Stimulated activated naive CD8-positive, alpha-beta T cell treated with anti-CD3 and anti-CD28 coated beads, Interleukin-15, Interleukin-2, amounts not matched to agents 100 U/mL and 50 U/mL, for 24 hours (primary cell): ENCODE data around the gene SELENOT.
"Not testable (repeated sequence)": the region's sequence is repeated elsewhere in the genome, so short reads cannot be mapped to it uniquely, and the experiment has no call there.

Source experiments
- ATAC-seq: fragments of 150-1000 bp; cut with Tn5 transposase; one replicate; pipeline ENCODE4 v1.10.0; 2021
- DNase-seq: peaks from one replicate; pipeline ENCODE4 v3.0.0; 2021

The SELENOT gene

GRCh38 chr3:150607267-150608065 lies 4.3 kb downstream of the SELENOT start:
- ATAC-seq, result no peak
- DNase-seq, result no peak

GRCh38 chr3:150609988-150610387 lies 6.9 kb downstream of the SELENOT start:
- ATAC-seq, result no peak
- no peak for DNase-seq

- ATAC-seq, result no peak
Measured at GRCh38 chr3:150610785-150611184, 7.7 kb downstream of the SELENOT start.

GRCh38 chr3:150611666-150612065 lies 8.5 kb downstream of the SELENOT start:
- ATAC-seq (no peak), DNase-seq (no peak)

More at GRCh38 chr3:150610785-150611184, 7.7 kb downstream of the SELENOT start:
- no peak for DNase-seq

GRCh38 chr3:150612494-150612893 lies 9.4 kb downstream of the SELENOT start:
- no peak for DNase-seq
- no peak for ATAC-seq

- ATAC-seq, result no peak
- DNase-seq, result no peak
Measured at GRCh38 chr3:150613034-150613433, 9.9 kb downstream of the SELENOT start.

GRCh38 chr3:150613709-150614480 lies 10.8 kb downstream of the SELENOT start:
- DNase-seq, result no peak
- no peak for ATAC-seq

- DNase-seq, result no peak
- no peak for ATAC-seq
Measured at GRCh38 chr3:150620002-150620689, 17.0 kb downstream of the SELENOT start.

GRCh38 chr3:150622955-150623354 lies 19.8 kb downstream of the SELENOT start:
- DNase-seq, ATAC-seq: not testable (repeated sequence)

GRCh38 chr3:150623945-150624344 lies 20.8 kb downstream of the SELENOT start:
- ATAC-seq, result no peak
- DNase-seq, result no peak

- no peak for ATAC-seq
- DNase-seq, result no peak
Measured at GRCh38 chr3:150626148-150626930, 23.2 kb downstream of the SELENOT start.

GRCh38 chr3:150627557-150627956 lies 24.4 kb downstream of the SELENOT start:
- ATAC-seq (no peak), DNase-seq (no peak)

- DNase-seq, result no peak
- no peak for ATAC-seq
Measured at GRCh38 chr3:150631515-150632221, 28.5 kb downstream of the SELENOT start.

- ATAC-seq, result no peak
Measured at GRCh38 chr3:150635076-150635475, 32.0 kb downstream of the SELENOT start.

GRCh38 chr3:150635526-150635925 lies 32.4 kb downstream of the SELENOT start:
- ATAC-seq, result no peak

More at GRCh38 chr3:150635076-150635475, 32.0 kb downstream of the SELENOT start:
- no peak for DNase-seq

GRCh38 chr3:150636258-150636657 lies 33.1 kb downstream of the SELENOT start:
- DNase-seq, result no peak
- ATAC-seq, result no peak

More at GRCh38 chr3:150635526-150635925, 32.4 kb downstream of the SELENOT start:
- DNase-seq, result no peak

GRCh38 chr3:150639262-150639661 lies 36.1 kb downstream of the SELENOT start:
- ATAC-seq, result no peak

GRCh38 chr3:150640256-150640655 lies 37.1 kb downstream of the SELENOT start:
- ATAC-seq, result no peak
- no peak for DNase-seq

More at GRCh38 chr3:150639262-150639661, 36.1 kb downstream of the SELENOT start:
- DNase-seq, result no peak

- no peak for DNase-seq
- peak; percentile 63 for ATAC-seq
Measured at GRCh38 chr3:150653110-150653561, 50.0 kb downstream of the SELENOT start.

- ATAC-seq (no peak), DNase-seq (no peak)
Measured at GRCh38 chr3:150656316-150656715, 53.2 kb downstream of the SELENOT start.
